H9 (cell line): Measurements from ENCODE around the gene GRIK1. TPM values are rescaled to one million over a fixed set of nuclear protein-coding genes. Genes with fewer than 3 reads are reported as not detected.

ENCODE experiments used
- DNase-seq: peaks from one replicate; pipeline ENCODE4 v3.0.0-alpha.2; 2017
- H2AFZ ChIP-seq: one replicate; pipeline ENCODE4 v1.6.1; 2013; ENCODE audit warnings: mild to moderate bottlenecking, low read length, control low read depth, moderate library complexity
- H2AK5ac ChIP-seq: 2 replicates; pipeline ENCODE4 v1.6.1; 2013; ENCODE audit warnings: low read length, control low read depth, mixed read lengths; ENCODE audit not compliant: insufficient read length
- H2BK120ac ChIP-seq: one replicate; pipeline ENCODE4 v1.6.1; 2013; ENCODE audit warnings: low read depth, mild to moderate bottlenecking, low read length, control low read depth, inconsistent platforms; ENCODE audit not compliant: poor library complexity, severe bottlenecking
- H2BK12ac ChIP-seq: 2 replicates; pipeline ENCODE4 v1.6.1; 2013; ENCODE audit warnings: low read length, control low read depth, mixed read lengths, low read depth; ENCODE audit not compliant: insufficient read length
- H2BK15ac ChIP-seq: 2 replicates; pipeline ENCODE4 v1.6.1; 2013; ENCODE audit warnings: low read depth, low read length, control low read depth
- H2BK20ac ChIP-seq: one replicate; pipeline ENCODE4 v1.6.1; 2013; ENCODE audit warnings: low read depth, mild to moderate bottlenecking, low read length, control low read depth, inconsistent platforms; ENCODE audit not compliant: poor library complexity, severe bottlenecking
- H2BK5ac ChIP-seq: 2 replicates; pipeline ENCODE4 v1.6.1; 2013; ENCODE audit warnings: low read length, control low read depth, mixed read lengths; ENCODE audit not compliant: insufficient read length
- H3K14ac ChIP-seq: 2 replicates; pipeline ENCODE4 v1.6.1; 2013; ENCODE audit warnings: low read length, control low read depth; ENCODE audit not compliant: insufficient read depth
- H3K18ac ChIP-seq: 2 replicates; pipeline ENCODE4 v1.6.1; 2013; ENCODE audit warnings: low read depth, mild to moderate bottlenecking, mixed read lengths, low read length, control low read depth; ENCODE audit not compliant: insufficient read length
- H3K23ac ChIP-seq: 2 replicates; pipeline ENCODE4 v1.6.1; 2013; ENCODE audit warnings: low read length, control low read depth, mixed read lengths, low read depth; ENCODE audit not compliant: insufficient read length
- H3K23me2 ChIP-seq: 2 replicates; pipeline ENCODE4 v1.6.1; 2013; ENCODE audit warnings: low read depth, mild to moderate bottlenecking, mixed read lengths, low read length, control low read depth; ENCODE audit not compliant: insufficient read length, poor library complexity, severe bottlenecking
- H3K27ac ChIP-seq: 2 replicates; pipeline ENCODE4 v1.5.1; 2013; ENCODE audit warnings: low read length, control low read depth, mixed read lengths, low read depth; ENCODE audit not compliant: insufficient read length
- H3K27me3 ChIP-seq: 2 replicates; pipeline ENCODE4 v1.6.1; 2013; ENCODE audit warnings: low read length, control low read depth, inconsistent platforms; ENCODE audit not compliant: insufficient read depth
- H3K4ac ChIP-seq: 2 replicates; pipeline ENCODE4 v1.6.1; 2013; ENCODE audit warnings: low read depth, mild to moderate bottlenecking, control low read depth, inconsistent platforms, low read length, moderate library complexity
- H3K4me1 ChIP-seq: 2 replicates; pipeline ENCODE4 v1.6.1; 2013; ENCODE audit warnings: low read length, control low read depth, inconsistent platforms; ENCODE audit not compliant: insufficient read depth
- H3K4me2 ChIP-seq: 2 replicates; pipeline ENCODE4 v1.6.1; 2013; ENCODE audit warnings: low read length, control low read depth, mixed read lengths; ENCODE audit not compliant: insufficient read length, insufficient read depth
- H3K56ac ChIP-seq: 2 replicates; pipeline ENCODE4 v1.6.1; 2013; ENCODE audit warnings: low read depth, mild to moderate bottlenecking, mixed read lengths, low read length, control low read depth; ENCODE audit not compliant: insufficient read length
- H3K79me1 ChIP-seq: 2 replicates; pipeline ENCODE4 v1.6.1; 2013; ENCODE audit warnings: low read depth, mild to moderate bottlenecking, moderate library complexity, low read length, control low read depth, inconsistent platforms; ENCODE audit not compliant: insufficient read depth, poor library complexity, severe bottlenecking
- H3K79me2 ChIP-seq: 2 replicates; pipeline ENCODE4 v1.6.1; 2013; ENCODE audit warnings: low read length, control low read depth, inconsistent platforms; ENCODE audit not compliant: insufficient read depth
- H3K9ac ChIP-seq: 2 replicates; pipeline ENCODE4 v1.6.1; 2013; ENCODE audit warnings: low read length, control low read depth, mixed read lengths; ENCODE audit not compliant: insufficient read length; ENCODE audit errors: extremely low read depth
- H3K9me3 ChIP-seq: one replicate; pipeline ENCODE4 v1.6.1; 2013; ENCODE audit warnings: low read depth, low read length, inconsistent platforms; ENCODE audit not compliant: control insufficient read depth
- H3T11ph ChIP-seq: one replicate; pipeline ENCODE4 v1.6.1; 2013; ENCODE audit warnings: mild to moderate bottlenecking, low read length, control low read depth, inconsistent platforms
- H4K20me1 ChIP-seq: one replicate; pipeline ENCODE4 v1.6.1; 2013; ENCODE audit not compliant: control insufficient read depth, insufficient read length, insufficient read depth
- H4K5ac ChIP-seq: 2 replicates; pipeline ENCODE4 v1.6.1; 2013; ENCODE audit warnings: low read depth, mild to moderate bottlenecking, mixed read lengths, low read length, control low read depth; ENCODE audit not compliant: insufficient read length
- H4K8ac ChIP-seq: replicated peaks from 2 replicates; pipeline ENCODE4 v1.6.1; 2013; ENCODE audit warnings: low read length, control low read depth, mixed read lengths, low read depth; ENCODE audit not compliant: insufficient read length
- H4K91ac ChIP-seq: 2 replicates; pipeline ENCODE4 v1.6.1; 2013; ENCODE audit warnings: low read depth, mild to moderate bottlenecking, moderate library complexity, mixed read lengths, low read length, control low read depth; ENCODE audit not compliant: insufficient read length
- H3K27ac Mint-ChIP-seq, 3 experiments: 2 replicates in 2 of 3; 3 replicates in 1 of 3; pipeline ENCODE4 v1.8.0; 2020 to 2021; ENCODE audit warnings: mixed read lengths in 3 of 3, mild to moderate bottlenecking in 1 of 3, moderate library complexity in 1 of 3
- H3K27me3 Mint-ChIP-seq: 2 replicates; pipeline ENCODE4 v1.8.0; 2021; ENCODE audit warnings: low read depth, mild to moderate bottlenecking, moderate library complexity, mixed read lengths
- H3K36me3 Mint-ChIP-seq, 3 experiments: 2 replicates in 2 of 3; 3 replicates in 1 of 3; pipeline ENCODE4 v1.8.0; 2020 to 2021; ENCODE audit warnings: low read depth in 3 of 3, mixed read lengths in 3 of 3; ENCODE audit not compliant: insufficient read depth in 1 of 3
- H3K4me1 Mint-ChIP-seq, 2 experiments: 2 replicates each; pipeline ENCODE4 v1.8.0; 2020; ENCODE audit warnings: mixed read lengths in 2 of 2
- H3K4me3 Mint-ChIP-seq, 2 experiments: 2 replicates in 1 of 2; 3 replicates in 1 of 2; pipeline ENCODE4 v1.8.0; 2020 to 2021; ENCODE audit warnings: mild to moderate bottlenecking in 2 of 2, mixed read lengths in 2 of 2, moderate library complexity in 1 of 2
- H3K9me3 Mint-ChIP-seq, 2 experiments: 2 replicates in 1 of 2; 3 replicates in 1 of 2; pipeline ENCODE4 v1.8.0; 2020; ENCODE audit warnings: mild to moderate bottlenecking in 2 of 2, mixed read lengths in 2 of 2, moderate library complexity in 1 of 2
- CTCF ChIP-seq: fragments of 200-600 bp; sonication (generic); conservative IDR thresholded peaks from 3 replicates; pipeline ENCODE4 v1.8.0; 2021; ENCODE audit warnings: antibody characterized with exemption, mild to moderate bottlenecking
- WGBS: extraction: QIAGEN DNeasy Blood & Tissue Kit; methylation state at CpG from one replicate; pipeline ENCODE4 v1.1.7; 2013; ENCODE audit warnings: missing lambda C conversion rate, low lambda C conversion rate, mixed read lengths; ENCODE audit not compliant: insufficient read length; ENCODE audit errors: extremely low coverage; 5-methylcytosine and 5-hydroxymethylcytosine counted together
- total RNA-seq: library from RNA; stranded (reverse); gene quantifications from 2 replicates; pipeline ENCODE4 v1.2.1, GENCODE V29; 2021

The GRIK1 gene
- total RNA-seq, 1 experiment from 2014 or later, result not detected

- DNase-seq, result no peak
- no peaks in the 10 kb centered on the region for H3K9me3 ChIP-seq
- H2BK5ac ChIP-seq, result no peak overlapping the region
- no peak overlapping the region for H3K27ac Mint-ChIP-seq
- H4K20me1 ChIP-seq, result no peaks in the 10 kb centered on the region
- no peak overlapping the region for H3K4ac ChIP-seq
- no peak overlapping the region for H2BK20ac ChIP-seq
- no peak for TF ChIP-seq CTCF
- no peaks in the 10 kb centered on the region for H3K27me3 ChIP-seq
- H2BK12ac ChIP-seq, result no peak overlapping the region
- H3K4me1 Mint-ChIP-seq, result peaks cover 0 to 4% of the 10 kb centered on the region in 2 experiments; a peak in 2 of 4 replicates
- H3K36me3 Mint-ChIP-seq, result no peaks in the 10 kb centered on the region
- H3K18ac ChIP-seq, result no peak overlapping the region
- no peak overlapping the region for H3T11ph ChIP-seq
- H3K27ac ChIP-seq, result no peak overlapping the region
- H3K4me1 ChIP-seq, result no peaks in the 10 kb centered on the region
- H3K79me1 ChIP-seq, result no peaks in the 10 kb centered on the region
- H3K79me2 ChIP-seq, result no peaks in the 10 kb centered on the region
- H2AK5ac ChIP-seq, result no peak overlapping the region
- no peak overlapping the region for H3K9ac ChIP-seq
- peaks cover 13% of the 10 kb centered on the region for H3K27me3 Mint-ChIP-seq
- H3K4me3 Mint-ChIP-seq, result no peak overlapping the region
- no peak overlapping the region for H2BK120ac ChIP-seq
- no peaks in the 10 kb centered on the region; a peak in 1 of 5 replicates for H3K9me3 Mint-ChIP-seq
- H4K5ac ChIP-seq, result no peak overlapping the region
- H3K14ac ChIP-seq, result no peak overlapping the region
- H3K23ac ChIP-seq, result no peak overlapping the region
- no peak overlapping the region for H4K91ac ChIP-seq
- no CpG with 5 or more reads among the region's 9 CpGs for WGBS
- no peak overlapping the region for H2BK15ac ChIP-seq
- no peak overlapping the region for H3K4me2 ChIP-seq
- H2AFZ ChIP-seq, result no peak overlapping the region
- H3K23me2 ChIP-seq, result no peaks in the 10 kb centered on the region
- H4K8ac ChIP-seq, result no peak overlapping the region
- no peak overlapping the region for H3K56ac ChIP-seq
Observed at GRCh38 chr21:29947119-29947518, 7.3 kb upstream of the GRIK1 start.
